Measurements from ENCODE around the gene IGSF23. TPM values are rescaled to one million over a fixed set of nuclear protein-coding genes. Genes with fewer than 3 reads are reported as not detected.
"Not testable (repeated sequence)": the region's sequence is repeated elsewhere in the genome, so short reads cannot be mapped to it uniquely, and the experiment has no call there.

IGSF23 gene
- total and polyA plus RNA-seq, 2 of the 13 experiments (the other 11 are each of a cell fraction or from before 2014, with no cell fraction given): 2.3 to 8.8 TPM

DNA sequence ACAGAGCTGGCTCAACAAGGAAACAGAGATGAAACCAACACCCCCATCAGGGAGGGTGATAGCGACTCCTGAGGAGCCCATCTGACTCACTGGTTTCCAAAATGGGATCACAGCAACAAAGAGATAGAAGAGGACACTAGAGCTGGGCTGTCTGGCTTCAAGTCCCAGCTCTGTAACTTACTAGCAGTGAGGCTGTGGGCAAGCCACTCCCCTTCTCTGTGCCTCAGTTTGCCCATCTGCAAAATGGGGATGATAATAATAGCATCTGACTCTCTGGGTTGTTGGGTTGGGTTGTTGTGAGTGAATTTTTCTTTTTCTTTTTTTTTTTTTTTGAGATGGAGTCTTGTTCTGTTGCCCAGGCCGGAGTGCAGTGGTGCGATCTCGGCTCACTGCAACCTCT, 14.3 kb downstream of the IGSF23 start:
- H3K79me2 ChIP-seq (ENCODE audit: insufficient read depth, low read length): no peaks in the 10 kb centered on the region
- H3K4me1 ChIP-seq (ENCODE audit: insufficient read depth, low read length): peaks cover 42% of the 10 kb centered on the region
- H3K4me3 ChIP-seq (replicated peaks in 1 of 3; ENCODE audit: insufficient read depth in 1 of 3, low read depth in 2 of 3, low read length in 3 of 3): no peak overlapping the region
- CTCF ChIA-PET (ENCODE audit: low intra/inter-chr PET ratio, low total read pairs): no interaction called here
- whole genome bisulfite sequencing (ENCODE audit: low lambda C conversion rate): 98% methylated on average over 4 of the region's 4 CpGs
- no peak for DNase-seq (ENCODE audit: low spot score)
- H3K4me2 ChIP-seq (ENCODE audit: low read depth, low read length): no peak overlapping the region
- BruUV-seq (replicated peaks): no TSS peak
- H3K9me3 ChIP-seq (ENCODE audit: low read length): no peaks in the 10 kb centered on the region
- POLR2A ChIA-PET: interaction anchor here (2.1 to 6.0 kb wide), 2 partner anchors 14 to 16 kb away, joined by 12 to 87 read pairs; partner anchors contain the start of genes IGSF23 and PVR
- in situ Hi-C loops (cut with HindIII; ENCODE audit: extremely low pct_ligation_motif_present, low pct_unique_long_range_greater_than_20kb): no loop called here
- H3K36me3 ChIP-seq (replicated peaks in 1 of 2; ENCODE audit: control insufficient read depth in 1 of 2, insufficient read depth in 2 of 2, low read length in 2 of 2): peaks cover 5 to 22% of the 10 kb centered on the region in 2 experiments; a peak in 4 of 5 replicates
- intact Hi-C loops (cut with micrococcal nuclease; ENCODE audit: unreplicated experiment): no loop called here
- no peak overlapping the region for H3K27ac ChIP-seq (ENCODE audit: extremely low read length, insufficient read depth, low read length)
- no peak for FAIRE-seq
- no peak overlapping the region for H2AFZ ChIP-seq (ENCODE audit: low read length)
- peak; percentile 92 for TF ChIP-seq ZNF629 (CRISPR knock-in tag; conservative IDR thresholded peaks at IDR 0.05)
- TF ChIP-seq ATM (IDR thresholded peaks at IDR 0.05; ENCODE audit: borderline replicate concordance): no peak
- no peaks in the 10 kb centered on the region for H4K20me1 ChIP-seq (ENCODE audit: insufficient read depth, low read length)
- no peaks in the 10 kb centered on the region for H3K27me3 ChIP-seq (ENCODE audit: control insufficient read depth in 1 of 2, insufficient read depth in 2 of 2, low read length in 2 of 2)
- no peak overlapping the region for H3K9ac ChIP-seq (ENCODE audit: insufficient read depth, low read depth, low read length)
- ATAC-seq: no peak

DNA sequence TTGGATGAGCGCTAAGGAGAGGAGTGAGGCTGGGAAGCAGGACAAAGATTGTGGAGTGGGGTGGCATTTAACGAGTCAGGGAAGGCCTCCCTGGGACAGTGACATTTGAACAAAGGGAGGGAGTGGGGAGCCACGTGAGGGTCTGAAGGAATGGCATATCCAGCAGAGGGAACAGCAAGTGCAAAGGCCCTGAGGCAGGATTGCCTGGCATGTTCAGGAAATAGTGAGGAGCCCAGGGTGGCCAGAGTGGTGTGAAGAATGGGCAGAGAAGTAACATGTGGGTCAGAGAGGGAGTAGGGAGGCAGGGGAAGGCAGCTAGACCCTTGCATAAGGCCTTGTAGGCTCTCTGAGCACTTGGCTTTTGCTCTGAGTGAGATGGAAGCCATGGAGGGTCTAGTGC, 15.4 kb downstream of the IGSF23 start:
- TF ChIP-seq ZNF549 (CRISPR knock-in tag; IDR thresholded peaks at IDR 0.05): no peak
- TF ChIP-seq, protein P1, sequence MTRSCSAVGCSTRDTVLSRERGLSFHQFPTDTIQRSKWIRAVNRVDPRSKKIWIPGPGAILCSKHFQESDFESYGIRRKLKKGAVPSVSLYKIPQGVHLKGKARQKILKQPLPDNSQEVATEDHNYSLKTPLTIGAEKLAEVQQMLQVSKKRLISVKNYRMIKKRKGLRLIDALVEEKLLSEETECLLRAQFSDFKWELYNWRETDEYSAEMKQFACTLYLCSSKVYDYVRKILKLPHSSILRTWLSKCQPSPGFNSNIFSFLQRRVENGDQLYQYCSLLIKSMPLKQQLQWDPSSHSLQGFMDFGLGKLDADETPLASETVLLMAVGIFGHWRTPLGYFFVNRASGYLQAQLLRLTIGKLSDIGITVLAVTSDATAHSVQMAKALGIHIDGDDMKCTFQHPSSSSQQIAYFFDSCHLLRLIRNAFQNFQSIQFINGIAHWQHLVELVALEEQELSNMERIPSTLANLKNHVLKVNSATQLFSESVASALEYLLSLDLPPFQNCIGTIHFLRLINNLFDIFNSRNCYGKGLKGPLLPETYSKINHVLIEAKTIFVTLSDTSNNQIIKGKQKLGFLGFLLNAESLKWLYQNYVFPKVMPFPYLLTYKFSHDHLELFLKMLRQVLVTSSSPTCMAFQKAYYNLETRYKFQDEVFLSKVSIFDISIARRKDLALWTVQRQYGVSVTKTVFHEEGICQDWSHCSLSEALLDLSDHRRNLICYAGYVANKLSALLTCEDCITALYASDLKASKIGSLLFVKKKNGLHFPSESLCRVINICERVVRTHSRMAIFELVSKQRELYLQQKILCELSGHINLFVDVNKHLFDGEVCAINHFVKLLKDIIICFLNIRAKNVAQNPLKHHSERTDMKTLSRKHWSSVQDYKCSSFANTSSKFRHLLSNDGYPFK (CRISPR knock-in tag; IDR thresholded peaks at IDR 0.05; ENCODE audit: borderline replicate concordance): no peak
- no peak for TF ChIP-seq BRD4 (CRISPR knock-in tag; IDR thresholded peaks at IDR 0.05)
- TF ChIP-seq ETV5 (CRISPR knock-in tag; IDR thresholded peaks at IDR 0.05; ENCODE audit: borderline replicate concordance): no peak
- no peak for TF ChIP-seq ZBTB3 (CRISPR knock-in tag; IDR thresholded peaks at IDR 0.05; ENCODE audit: borderline replicate concordance, low read depth)
- no peak for TF ChIP-seq ZNF282 (IDR thresholded peaks at IDR 0.05; ENCODE audit: partially characterized antibody)
- no peak for TF ChIP-seq SRSF9 (IDR thresholded peaks at IDR 0.05; ENCODE audit: borderline replicate concordance, insufficient read depth, low read depth, low read length, poor library complexity, severe bottlenecking)
- H2AFZ ChIP-seq (ENCODE audit: low read length): no peak overlapping the region

DNA sequence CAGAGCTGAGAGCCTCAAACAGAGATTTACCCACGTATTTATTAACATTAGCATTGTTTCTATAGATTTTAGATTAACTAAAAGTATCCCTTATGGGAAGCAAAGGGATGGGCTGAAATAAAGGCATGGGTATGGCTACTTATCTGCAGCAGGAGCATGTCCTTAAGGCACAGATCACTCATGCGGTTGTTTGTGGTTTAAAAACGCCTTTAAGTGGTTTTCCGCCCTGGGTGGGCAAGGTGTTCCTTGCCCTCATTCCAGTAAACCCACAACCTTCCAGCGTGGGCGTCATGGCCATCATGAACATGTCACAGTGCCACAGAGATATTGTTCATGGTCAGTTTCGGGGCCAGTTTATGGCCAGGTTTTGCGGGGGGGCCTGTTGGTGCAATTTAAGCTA, 18.2 kb downstream of the IGSF23 start:
- H3K4me2 ChIP-seq (ENCODE audit: low read depth, low read length); intact Hi-C loops (cut with micrococcal nuclease; ENCODE audit: unreplicated experiment); H3K27ac ChIP-seq (ENCODE audit: extremely low read length, insufficient read depth, low read length); H2AFZ ChIP-seq (ENCODE audit: low read length); H3K79me2 ChIP-seq (ENCODE audit: insufficient read depth, low read length); BruUV-seq (replicated peaks); H3K27me3 ChIP-seq (ENCODE audit: control insufficient read depth in 1 of 2, insufficient read depth in 2 of 2, low read length in 2 of 2); ATAC-seq; in situ Hi-C loops (cut with HindIII; ENCODE audit: extremely low pct_ligation_motif_present, low pct_unique_long_range_greater_than_20kb); DNase-seq (ENCODE audit: low spot score); CTCF ChIA-PET (ENCODE audit: low intra/inter-chr PET ratio, low total read pairs); H4K20me1 ChIP-seq (ENCODE audit: insufficient read depth, low read length); FAIRE-seq; H3K9ac ChIP-seq (ENCODE audit: insufficient read depth, low read depth, low read length); H3K4me3 ChIP-seq (replicated peaks in 1 of 3; ENCODE audit: insufficient read depth in 1 of 3, low read depth in 2 of 3, low read length in 3 of 3); H3K9me3 ChIP-seq (ENCODE audit: low read length): not testable (repeated sequence)
- POLR2A ChIA-PET: interaction anchor here (2.5 to 2.6 kb wide), 2 partner anchors 16 to 18 kb away, joined by 7 read pairs; partner anchors contain the start of gene IGSF23
- peaks cover 26% of the 10 kb centered on the region for H3K4me1 ChIP-seq (ENCODE audit: insufficient read depth, low read length)
- peaks cover 5 to 25% of the 10 kb centered on the region in 2 experiments; a peak in 4 of 5 replicates for H3K36me3 ChIP-seq (replicated peaks in 1 of 2; ENCODE audit: control insufficient read depth in 1 of 2, insufficient read depth in 2 of 2, low read length in 2 of 2)
- WGBS (ENCODE audit: low lambda C conversion rate): 94% methylated on average over 8 of the region's 8 CpGs

More for the DNA sequence above, 15.4 kb downstream of the IGSF23 start:
- ChIA-PET POLR2A (no interaction called here), CTCF (ENCODE audit: low intra/inter-chr PET ratio, low total read pairs) (no interaction called here)
- no peak for FAIRE-seq
- Histone ChIP-seq H3K4me1 (ENCODE audit: insufficient read depth, low read length) (peaks cover 31% of the 10 kb centered on the region), H3K36me3 (replicated peaks in 1 of 2; ENCODE audit: control insufficient read depth in 1 of 2, insufficient read depth in 2 of 2, low read length in 2 of 2) (peaks cover 5 to 22% of the 10 kb centered on the region in 2 experiments; a peak in 4 of 5 replicates), H3K27me3 (ENCODE audit: control insufficient read depth in 1 of 2, insufficient read depth in 2 of 2, low read length in 2 of 2) (no peaks in the 10 kb centered on the region), H3K27ac (ENCODE audit: extremely low read length, insufficient read depth, low read length) (no peak overlapping the region), H3K4me3 (replicated peaks in 1 of 3; ENCODE audit: insufficient read depth in 1 of 3, low read depth in 2 of 3, low read length in 3 of 3) (no peak overlapping the region), H3K4me2 (ENCODE audit: low read depth, low read length) (no peak overlapping the region), H4K20me1 (ENCODE audit: insufficient read depth, low read length) (no peaks in the 10 kb centered on the region), H3K79me2 (ENCODE audit: insufficient read depth, low read length) (no peaks in the 10 kb centered on the region), H3K9me3 (ENCODE audit: low read length) (no peaks in the 10 kb centered on the region), H3K9ac (ENCODE audit: insufficient read depth, low read depth, low read length) (no peak overlapping the region)
- DNase-seq (ENCODE audit: low spot score): no peak
- no TSS peak for BruUV-seq (replicated peaks)
- no peak for ATAC-seq
- in situ Hi-C loops (cut with HindIII; ENCODE audit: extremely low pct_ligation_motif_present, low pct_unique_long_range_greater_than_20kb): no loop called here
- 97% methylated on average over 3 of the region's 3 CpGs for WGBS (ENCODE audit: low lambda C conversion rate)
- intact Hi-C loops (cut with micrococcal nuclease; ENCODE audit: unreplicated experiment): no loop called here
